ENCODE measurements around the gene GPRIN3.

The GPRIN3 gene

DNA sequence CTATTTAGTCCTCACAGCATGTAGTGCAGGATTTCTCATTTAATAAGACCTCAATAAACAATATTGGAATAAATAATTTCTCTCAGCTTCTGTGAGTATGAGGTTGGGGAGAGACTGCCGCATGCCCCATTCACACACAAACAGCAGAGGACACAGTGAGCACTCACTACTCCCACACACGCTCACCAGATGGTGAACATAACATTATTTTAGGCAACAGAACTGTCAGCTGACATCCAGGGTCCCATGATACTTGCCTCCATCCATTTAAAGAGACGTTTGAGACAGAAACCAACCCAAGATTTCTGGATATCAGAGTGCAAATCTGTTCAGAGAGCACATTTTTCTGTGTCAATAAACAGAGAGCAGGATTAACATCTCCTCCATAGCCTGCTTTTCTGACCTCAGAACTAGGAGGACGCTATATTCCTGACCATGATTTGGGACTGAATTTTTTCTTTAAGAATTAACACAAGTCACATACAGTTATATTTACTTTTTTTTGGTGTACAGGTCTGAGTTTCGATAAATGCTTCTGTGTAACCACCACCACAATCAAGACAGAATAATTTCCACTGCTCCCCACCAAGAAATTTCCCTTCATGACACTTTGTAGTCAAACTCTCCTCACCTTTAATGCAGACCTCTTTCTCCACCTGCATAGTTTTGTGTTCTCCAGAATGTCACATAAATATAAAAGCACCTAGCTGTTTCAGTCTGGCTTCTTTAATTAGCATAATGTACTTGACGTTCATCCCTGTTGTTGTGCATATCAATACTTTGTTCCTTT, 16.7 kb downstream of the GPRIN3 start:
- no peak for DNase-seq (ENCODE audit: low read depth)

- no peak for DNase-seq (ENCODE audit: low read depth)
These were observed 18.3 kb downstream of the GPRIN3 start for GRCh38 chr4:89289312-89289711.

DNA sequence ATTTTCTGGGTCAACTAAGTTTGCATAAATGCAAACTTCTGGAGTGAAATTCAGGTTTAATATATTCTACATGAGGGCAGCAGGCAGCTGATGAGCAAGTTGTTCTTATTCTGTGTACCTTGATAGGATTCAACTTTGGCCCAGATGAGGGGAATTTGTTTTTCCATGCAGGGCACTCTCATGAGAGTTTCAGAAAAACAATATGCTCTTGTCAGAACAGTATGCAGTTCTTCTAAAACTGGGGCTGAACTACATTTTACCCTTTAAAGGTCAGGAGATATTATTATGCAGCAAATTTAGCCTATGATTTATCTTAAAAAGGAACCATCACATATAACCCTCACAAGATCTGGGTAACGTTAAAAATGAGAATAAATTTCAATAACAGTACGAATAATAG, 19.2 kb downstream of the GPRIN3 start:
- no peak for DNase-seq (ENCODE audit: low read depth)

GRCh38 chr4:89287945-89288344, 19.7 kb downstream of the GPRIN3 start:
- no peak for DNase-seq (ENCODE audit: low read depth)

GRCh38 chr4:89285745-89286144, 21.9 kb downstream of the GPRIN3 start:
- DNase-seq (ENCODE audit: low read depth): no peak

DNA sequence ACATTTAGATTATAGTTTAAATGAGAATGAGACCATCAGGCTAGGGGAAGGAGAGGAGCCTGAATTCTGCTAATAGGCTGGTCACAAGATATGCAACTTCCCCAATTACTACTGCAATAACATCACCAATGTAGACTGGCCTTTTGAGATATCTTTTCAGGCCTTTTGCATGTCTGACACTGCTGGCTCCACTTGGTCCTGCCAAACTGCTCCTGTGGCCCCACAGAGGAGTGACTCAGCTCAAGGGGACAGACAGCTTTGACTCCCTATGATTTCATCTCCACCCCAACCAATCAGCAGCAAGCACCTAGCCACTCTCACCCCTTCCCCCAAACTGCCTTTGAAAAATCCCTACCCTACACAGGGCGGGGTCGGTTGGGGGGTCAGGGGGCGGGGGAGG, 22.8 kb downstream of the GPRIN3 start:
- no peak for DNase-seq (ENCODE audit: low read depth)

- no peak for DNase-seq (ENCODE audit: low read depth)
These were observed 23.6 kb downstream of the GPRIN3 start for GRCh38 chr4:89284020-89284424.

DNA sequence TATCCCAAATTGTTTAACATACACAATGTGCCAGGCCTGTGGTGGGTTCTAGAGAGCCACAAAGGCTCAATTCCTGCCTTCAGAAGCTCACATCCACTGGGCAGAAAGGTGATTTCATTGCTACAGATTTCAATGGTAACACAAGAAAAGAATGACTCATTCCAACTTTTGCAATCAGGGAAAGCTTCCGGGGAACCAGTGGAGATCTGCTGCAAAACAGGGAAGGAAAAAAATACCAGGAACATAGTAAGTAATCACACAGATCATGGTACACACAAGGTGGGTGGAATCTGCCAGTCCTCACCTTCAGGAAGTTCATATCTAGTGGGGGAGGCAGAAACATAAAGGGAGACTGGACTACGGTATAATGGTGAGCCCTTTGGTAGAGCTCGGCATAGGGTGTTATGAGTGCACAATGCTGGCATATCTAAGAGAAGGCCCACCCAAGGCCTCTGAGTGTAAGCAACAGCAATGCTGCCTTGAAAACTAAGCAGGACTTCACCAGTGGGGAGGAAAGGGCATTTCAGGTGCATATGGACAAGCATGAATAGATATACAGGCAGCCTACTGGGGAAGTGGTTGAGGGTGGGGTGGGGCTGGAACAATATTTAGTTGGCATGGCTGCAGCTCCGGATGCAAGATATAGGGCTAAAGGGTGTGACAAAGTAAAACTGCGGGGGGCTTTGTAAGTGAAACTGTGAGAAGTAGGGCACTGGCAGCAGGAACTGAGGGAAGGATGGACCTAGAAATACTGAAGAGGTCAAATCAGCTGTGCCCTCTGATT, 24.2 kb downstream of the GPRIN3 start:
- peak; percentile 30 for DNase-seq (ENCODE audit: low read depth)

DNA sequence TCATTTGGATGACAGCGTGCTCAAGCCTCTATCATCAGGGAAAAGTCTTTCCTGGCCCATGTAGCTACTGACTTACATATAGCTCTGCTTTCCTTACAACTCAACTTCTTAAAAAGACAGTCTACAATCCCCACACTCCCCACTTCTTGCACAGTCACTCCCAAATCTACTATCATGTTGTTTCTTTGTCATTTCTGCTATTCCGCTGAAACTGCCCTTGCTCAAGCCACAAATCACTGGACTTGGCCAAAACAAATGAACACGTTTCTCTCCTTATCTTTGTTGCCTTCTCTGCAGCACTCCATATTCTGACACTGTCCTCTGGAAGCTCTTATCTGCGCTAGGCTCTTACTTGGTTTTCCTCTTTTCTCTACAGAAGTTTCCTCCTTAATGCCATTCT, 28.2 kb downstream of the GPRIN3 start:
- DNase-seq (ENCODE audit: low read depth): no peak

DNA sequence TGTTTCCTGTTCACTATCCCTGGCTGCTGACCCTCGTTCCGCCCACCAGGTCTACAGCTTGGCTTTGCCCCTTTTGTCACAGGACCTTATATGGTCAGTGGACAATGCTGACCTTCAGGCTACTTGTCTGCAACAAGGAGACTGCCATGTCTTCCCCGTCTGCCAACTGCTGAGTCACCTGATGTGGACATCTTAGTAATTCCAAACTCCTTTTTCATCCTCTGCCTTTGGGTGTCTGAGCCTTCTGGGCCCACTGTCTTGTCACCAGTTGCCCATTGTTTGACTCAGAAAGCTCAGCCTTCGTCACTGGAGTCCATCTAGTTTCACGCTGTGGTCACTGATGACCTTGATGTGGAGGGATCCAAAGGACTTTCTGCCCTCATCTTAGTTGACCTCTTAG, 30.2 kb downstream of the GPRIN3 start:
- DNase-seq (ENCODE audit: low read depth): peak; percentile 27

DNA sequence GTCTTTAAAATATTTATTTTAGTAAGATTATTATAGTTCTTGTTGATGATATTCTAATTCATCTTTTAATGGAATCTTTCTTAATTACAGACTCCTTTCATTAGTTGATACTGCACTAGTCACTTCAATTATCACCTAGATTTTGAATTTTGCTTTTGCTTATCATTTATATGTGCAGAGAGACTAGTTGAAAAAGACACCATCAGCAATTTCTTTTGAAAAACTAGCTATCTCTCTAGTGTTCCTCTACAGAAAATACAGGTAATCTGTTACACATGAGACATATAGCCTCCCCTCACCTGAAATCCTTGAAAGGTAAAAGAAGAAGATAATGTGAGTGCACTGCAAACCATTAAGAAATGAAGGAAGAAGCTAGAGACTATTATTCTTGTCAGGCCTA, 31.3 kb downstream of the GPRIN3 start:
- no peak for DNase-seq (ENCODE audit: low read depth)

DNA sequence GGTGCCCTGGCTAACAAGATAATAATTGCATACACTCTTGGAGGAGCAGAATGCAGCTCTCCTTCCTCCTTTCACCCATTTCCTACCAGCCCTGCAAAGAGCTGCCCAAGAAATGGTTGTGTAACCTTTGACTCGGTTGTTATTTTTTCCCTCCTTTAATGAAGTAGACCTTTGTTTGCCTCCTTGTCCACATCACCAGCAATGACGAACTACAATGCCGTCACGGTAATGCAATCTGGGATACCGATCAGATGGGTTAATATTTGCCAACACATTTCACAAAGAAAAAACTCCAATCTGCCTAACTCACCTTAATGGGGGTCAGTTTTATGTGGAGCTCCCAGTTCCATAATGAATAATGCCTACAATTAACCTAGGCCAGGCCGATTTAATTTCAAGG, 32.0 kb downstream of the GPRIN3 start:
- peak; percentile 3 for DNase-seq (ENCODE audit: low read depth)

GRCh38 chr4:89273741-89274141, 33.9 kb downstream of the GPRIN3 start:
- DNase-seq (ENCODE audit: low read depth): no peak

DNA sequence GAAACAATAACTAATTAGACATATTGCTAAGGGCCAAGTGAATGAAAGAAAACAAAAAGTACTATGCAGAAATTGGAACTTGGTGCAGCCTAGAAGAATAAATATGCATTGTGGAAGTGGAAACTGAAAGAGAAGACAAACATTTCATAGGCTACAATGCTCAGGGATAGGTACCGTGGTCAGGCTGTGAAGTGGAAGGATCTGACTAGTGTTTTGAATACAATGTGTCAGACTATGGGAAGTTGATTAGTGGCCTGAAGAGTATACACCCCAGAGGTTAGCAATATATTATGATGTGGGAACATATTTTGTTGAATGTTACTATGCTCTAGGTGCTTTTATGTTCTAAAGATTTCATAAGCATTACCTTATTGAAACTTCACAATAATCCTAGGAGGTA, 36.8 kb downstream of the GPRIN3 start:
- DNase-seq (ENCODE audit: low read depth): no peak

- no peak for DNase-seq (ENCODE audit: low read depth)
These were observed 38.4 kb downstream of the GPRIN3 start for GRCh38 chr4:89269121-89269666.

DNA sequence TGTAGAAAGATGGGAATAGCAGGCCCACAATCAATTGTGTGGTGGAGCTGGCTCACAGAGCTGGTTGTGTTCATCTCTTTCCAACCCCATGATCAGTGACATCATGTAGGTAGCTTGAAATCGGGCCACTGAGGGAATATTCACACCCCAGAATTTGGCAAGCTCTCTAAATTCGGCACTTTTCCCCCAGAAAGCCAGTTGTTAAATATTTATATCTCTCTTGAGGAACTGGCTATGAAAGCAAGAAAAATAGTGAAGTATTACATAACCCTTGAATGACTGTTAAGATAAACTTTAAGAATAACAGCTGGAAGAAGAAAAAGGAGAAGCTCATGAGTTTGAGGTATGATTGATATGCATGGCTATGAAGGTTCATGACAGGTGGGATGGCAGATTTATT, 38.9 kb downstream of the GPRIN3 start:
- no peak for DNase-seq (ENCODE audit: low read depth)

GRCh38 chr4:89267846-89268245, 39.8 kb downstream of the GPRIN3 start:
- no peak for DNase-seq (ENCODE audit: low read depth)

DNA sequence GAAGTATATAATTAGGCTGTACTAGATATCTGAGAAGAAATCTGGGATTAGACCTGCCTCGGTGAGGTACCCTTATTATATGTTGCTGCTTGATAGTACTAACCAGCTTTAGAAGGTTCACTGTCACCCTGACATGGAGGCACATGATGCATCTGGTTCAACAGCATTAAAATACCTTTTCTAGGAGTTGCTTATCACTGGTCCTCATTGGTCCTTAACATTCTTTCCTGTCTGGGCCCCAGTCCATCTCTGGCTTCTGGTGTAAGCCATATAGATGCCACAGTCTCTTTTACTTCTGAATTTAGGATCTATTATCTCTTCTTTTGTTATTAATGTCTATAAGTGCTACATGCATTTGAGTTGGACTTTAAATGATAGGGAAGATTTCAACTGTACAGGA, 40.2 kb downstream of the GPRIN3 start:
- DNase-seq (ENCODE audit: low read depth): no peak

DNA sequence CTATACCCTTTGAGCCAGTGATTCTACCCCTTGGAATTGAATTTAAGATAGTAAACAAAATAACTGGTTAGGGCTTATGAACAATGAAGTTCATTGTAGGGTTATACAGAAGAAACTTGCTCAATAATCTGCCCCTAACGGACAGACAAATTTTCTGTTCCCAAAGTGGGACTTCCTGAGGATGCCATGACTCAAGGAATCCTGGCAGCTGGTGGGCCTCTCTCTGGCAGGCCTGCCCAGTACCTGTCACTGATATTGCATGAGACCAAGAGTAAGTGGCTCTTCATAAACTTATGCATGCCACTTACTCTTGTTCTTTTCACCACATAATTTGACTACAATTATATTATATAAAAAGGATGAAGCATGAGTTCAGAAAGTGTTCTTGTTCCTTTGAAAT, 41.5 kb downstream of the GPRIN3 start:
- no peak for DNase-seq (ENCODE audit: low read depth)

- no peak for DNase-seq (ENCODE audit: low read depth)
These were observed 44.3 kb downstream of the GPRIN3 start for GRCh38 chr4:89263265-89263664.

DNA sequence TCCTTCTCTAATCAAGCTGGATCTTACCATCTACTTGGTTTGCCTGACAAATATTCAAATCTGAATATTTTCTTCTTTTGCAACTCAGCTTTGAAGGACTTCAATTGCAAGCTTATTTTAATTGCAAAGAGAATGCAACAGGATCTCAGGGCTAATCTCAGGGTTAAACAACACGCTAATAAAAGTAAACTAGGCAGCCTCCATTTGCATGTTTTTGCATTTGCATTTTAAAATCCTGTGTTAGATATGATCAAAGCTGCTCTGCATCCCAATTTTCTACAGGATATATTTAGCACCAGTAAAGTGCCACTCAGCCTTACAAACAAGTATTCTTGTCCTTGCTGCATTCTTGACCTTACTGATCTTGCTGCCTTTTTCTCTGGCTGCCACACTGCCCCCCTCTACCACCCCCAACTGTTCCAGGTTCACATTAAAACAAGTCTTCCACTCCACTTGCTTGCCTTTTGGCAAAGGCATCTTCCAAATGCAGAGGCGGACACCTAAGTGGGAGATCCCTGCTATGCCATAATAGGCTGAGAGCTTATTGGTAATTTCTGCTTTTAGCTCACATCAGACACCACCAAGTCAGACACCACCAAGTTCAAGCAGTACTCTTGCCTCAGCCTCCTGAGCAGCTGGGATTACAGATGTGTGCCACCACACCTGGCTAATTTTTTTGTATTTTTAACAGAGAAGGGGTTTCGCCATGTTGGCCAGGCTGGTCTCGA, 48.1 kb downstream of the GPRIN3 start:
- DNase-seq (ENCODE audit: low read depth): no peak

DNA sequence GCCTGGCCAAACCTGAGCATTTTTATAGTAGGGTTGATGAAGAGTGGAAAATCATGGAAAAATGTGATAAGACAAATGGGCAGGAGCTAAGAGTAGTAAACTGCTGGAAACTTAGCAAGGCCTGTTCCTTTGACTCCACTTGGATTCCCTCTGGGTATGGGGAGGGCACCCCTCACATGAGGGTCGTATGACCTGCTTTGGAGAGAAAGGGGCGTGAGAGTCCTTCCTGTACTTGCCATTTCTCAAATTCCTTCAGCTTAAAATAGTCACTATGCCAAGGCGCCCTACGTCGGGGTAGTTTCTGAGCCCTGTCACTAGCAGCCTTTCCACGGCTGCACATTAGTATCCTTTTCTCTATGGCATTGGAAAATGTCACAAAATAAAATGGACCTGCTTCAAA, 49.1 kb downstream of the GPRIN3 start:
- no peak for DNase-seq (ENCODE audit: low read depth)

DNA sequence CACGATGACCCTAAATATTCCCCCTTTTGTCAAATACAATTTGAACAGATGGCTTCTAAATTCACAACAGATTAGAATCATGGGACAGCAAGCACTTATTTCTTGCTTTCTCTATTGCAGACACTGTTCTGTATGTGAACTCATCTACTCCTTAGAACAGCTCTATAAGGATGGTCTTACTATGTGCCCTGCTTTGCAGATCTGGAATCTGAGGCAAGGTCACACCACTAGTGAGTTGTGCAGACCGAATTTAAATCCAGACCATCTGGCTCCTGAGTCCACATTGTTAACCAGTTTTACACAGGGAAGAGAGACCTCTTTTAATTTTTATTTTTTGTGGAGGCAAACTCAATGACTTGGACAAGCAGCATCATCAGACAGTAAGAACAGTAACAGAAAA, 50.2 kb downstream of the GPRIN3 start:
- DNase-seq (ENCODE audit: low read depth): no peak
